Mesothelial cell of epicardium (in vitro differentiated cells): ENCODE data around the gene TPK1. TPM values are rescaled to one million over a fixed set of nuclear protein-coding genes. Genes with fewer than 3 reads are reported as not detected.
A peak's percentile ranks its signal among the peaks of the same experiment; 100 is the strongest.

Experiments used
- DNase-seq, 2 experiments: peaks; one replicate each; pipeline ENCODE4 v3.0.0; 2021; ENCODE audit warnings: low spot score in 2 of 2; ENCODE audit not compliant: unreplicated experiment in 2 of 2
- H3K27ac Mint-ChIP-seq: 2 replicates; pipeline ENCODE4 v1.8.0; 2021; ENCODE audit warnings: mixed read lengths
- H3K27me3 Mint-ChIP-seq: 2 replicates; pipeline ENCODE4 v1.8.0; 2021; ENCODE audit warnings: low read depth, mixed read lengths
- H3K36me3 Mint-ChIP-seq: 2 replicates; pipeline ENCODE4 v1.8.0; 2021; ENCODE audit warnings: mixed read lengths
- H3K4me1 Mint-ChIP-seq: 2 replicates; pipeline ENCODE4 v1.8.0; 2021; ENCODE audit warnings: mixed read lengths
- H3K4me3 Mint-ChIP-seq: 2 replicates; pipeline ENCODE4 v1.8.0; 2021; ENCODE audit warnings: mild to moderate bottlenecking, moderate library complexity, mixed read lengths
- H3K9me3 Mint-ChIP-seq: 2 replicates; pipeline ENCODE4 v1.8.0; 2021; ENCODE audit warnings: mixed read lengths
- CTCF ChIP-seq: fragments of 200-600 bp; sonication (generic); IDR thresholded peaks from one replicate; pipeline ENCODE4 v1.5.0; 2021; ENCODE audit warnings: antibody characterized with exemption; ENCODE audit not compliant: unreplicated experiment
- total RNA-seq: library from RNA; stranded (reverse); gene quantifications from 3 replicates; pipeline ENCODE4 v1.2.1, GENCODE V29; 2021

Gene TPK1
- total RNA-seq, 1 donor from 2014 or later: 3.3 TPM

- H3K27ac Mint-ChIP-seq: peak overlapping the region; percentile 51
- no peak overlapping the region for H3K4me3 Mint-ChIP-seq
Observed at GRCh38 chr7:144777005-144777839, 58.6 kb downstream of the TPK1 start.

GRCh38 chr7:144776447-144776846 is 59.4 kb downstream of the TPK1 start:
- Mint-ChIP-seq H3K27ac (peak overlapping the region; percentile 35), H3K4me1 (peaks cover 45% of the 10 kb centered on the region)

More at GRCh38 chr7:144777005-144777839, 58.6 kb downstream of the TPK1 start:
- no peak for TF ChIP-seq CTCF
- H3K4me1 Mint-ChIP-seq: peaks cover 41% of the 10 kb centered on the region
- H3K9me3 Mint-ChIP-seq: peaks cover 4% of the 10 kb centered on the region
- H3K36me3 Mint-ChIP-seq: peaks cover 2% of the 10 kb centered on the region
- DNase-seq: no peak
- H3K27me3 Mint-ChIP-seq: no peaks in the 10 kb centered on the region

GRCh38 chr7:144775749-144776148 is 60.1 kb downstream of the TPK1 start:
- no peak for DNase-seq
- Mint-ChIP-seq H3K27me3 (no peaks in the 10 kb centered on the region), H3K4me1 (peaks cover 51% of the 10 kb centered on the region), H3K4me3 (no peak overlapping the region), H3K27ac (peak overlapping the region; percentile 35), H3K36me3 (peaks cover 2% of the 10 kb centered on the region), H3K9me3 (peaks cover 4% of the 10 kb centered on the region)
- no peak for TF ChIP-seq CTCF

More at GRCh38 chr7:144776447-144776846, 59.4 kb downstream of the TPK1 start:
- no peak for DNase-seq
- H3K27me3 Mint-ChIP-seq: no peaks in the 10 kb centered on the region
- no peak overlapping the region for H3K4me3 Mint-ChIP-seq
- H3K36me3 Mint-ChIP-seq: peaks cover 2% of the 10 kb centered on the region
- H3K9me3 Mint-ChIP-seq: peaks cover 4% of the 10 kb centered on the region
- no peak for TF ChIP-seq CTCF

- H3K4me1 Mint-ChIP-seq: peaks cover 45% of the 10 kb centered on the region
- no peak for TF ChIP-seq CTCF
- no peaks in the 10 kb centered on the region for H3K36me3 Mint-ChIP-seq
Observed at GRCh38 chr7:144771927-144772326, 63.9 kb downstream of the TPK1 start.

GRCh38 chr7:144771174-144771573 is 64.7 kb downstream of the TPK1 start:
- H3K9me3 Mint-ChIP-seq: no peaks in the 10 kb centered on the region
- peaks cover 45% of the 10 kb centered on the region for H3K4me1 Mint-ChIP-seq
- no peak overlapping the region for H3K4me3 Mint-ChIP-seq
- H3K27me3 Mint-ChIP-seq: no peaks in the 10 kb centered on the region
- DNase-seq: no peak
- H3K27ac Mint-ChIP-seq: no peak overlapping the region
- no peak for TF ChIP-seq CTCF
- no peaks in the 10 kb centered on the region for H3K36me3 Mint-ChIP-seq

More at GRCh38 chr7:144771927-144772326, 63.9 kb downstream of the TPK1 start:
- DNase-seq: no peak
- H3K27me3 Mint-ChIP-seq: no peaks in the 10 kb centered on the region
- H3K4me3 Mint-ChIP-seq: no peak overlapping the region
- no peaks in the 10 kb centered on the region for H3K9me3 Mint-ChIP-seq
- no peak overlapping the region for H3K27ac Mint-ChIP-seq
